Measurements from ENCODE around the gene AUNIP.
"Not testable (repeated sequence)": the region's sequence is repeated elsewhere in the genome, so short reads cannot be mapped to it uniquely, and the experiment has no call there.

Gene AUNIP

DNA sequence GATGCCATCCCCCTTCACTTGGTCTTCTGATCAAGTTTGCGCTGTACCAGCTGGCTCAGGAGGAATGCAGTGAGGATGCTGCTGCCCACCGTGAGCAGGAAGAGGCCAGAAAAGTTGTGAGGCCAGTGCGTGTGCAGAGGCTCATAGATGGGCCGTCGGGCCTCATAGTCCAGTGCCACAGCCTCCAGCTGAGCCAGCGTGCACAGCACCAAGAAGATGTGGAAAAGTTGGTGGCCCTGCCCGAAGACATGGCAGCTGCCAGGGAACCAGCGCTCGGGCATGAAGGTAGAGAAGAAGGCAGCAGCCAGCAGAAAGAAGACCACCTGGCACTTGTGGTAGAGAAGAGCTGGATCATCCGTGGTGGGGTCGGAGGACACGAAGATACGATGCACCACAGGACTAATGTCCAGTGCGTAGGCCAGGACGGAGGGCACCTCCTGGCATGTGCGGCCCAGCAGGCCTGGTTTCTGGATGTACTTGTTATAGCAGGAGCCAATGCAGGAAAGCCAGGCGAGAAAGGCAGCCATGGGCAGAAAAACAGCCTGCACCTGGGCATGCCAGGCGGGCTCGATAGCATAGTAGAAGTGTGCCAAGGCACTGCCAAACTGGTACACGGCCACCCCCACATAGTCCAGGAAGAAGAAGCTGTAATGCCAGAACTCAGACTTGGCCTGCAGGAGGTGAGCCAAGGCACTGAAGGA, 3.7 kb upstream of the AUNIP start:
- no peak for DNase-seq

GRCh38 chr1:25861316-25862286, 2.3 kb upstream of the AUNIP start:
- no peak for DNase-seq

GRCh38 chr1:25858494-25858893, 763 bp downstream of the AUNIP start:
- no peak for DNase-seq

- DNase-seq, result no peak
Observed at GRCh38 chr1:25856856-25857255, 2.4 kb downstream of the AUNIP start.

DNA sequence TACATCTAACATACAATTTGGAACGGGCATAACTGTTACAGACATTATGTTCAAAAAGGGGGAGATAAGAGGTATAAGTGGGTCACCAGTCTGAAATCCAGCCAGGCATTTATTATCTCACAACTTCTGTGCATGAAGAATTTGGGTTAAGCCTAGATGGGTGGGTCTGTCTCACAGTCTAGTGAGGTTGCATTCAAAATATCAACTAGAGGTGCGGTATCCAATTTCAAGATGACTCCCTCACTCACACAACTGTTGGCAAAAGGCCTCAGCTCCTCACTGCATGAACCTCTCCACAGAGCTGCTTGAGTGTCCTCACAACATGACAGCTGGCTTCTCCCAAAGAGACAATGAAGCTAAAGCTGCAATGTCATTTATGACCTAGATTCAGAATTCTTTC, 4.7 kb downstream of the AUNIP start:
- DNase-seq, result no peak

- no peak for DNase-seq
Observed at GRCh38 chr1:25848531-25848930, 10.7 kb downstream of the AUNIP start.

GRCh38 chr1:25847929-25848328, 11.3 kb downstream of the AUNIP start:
- no peak for DNase-seq

GRCh38 chr1:25845664-25846063, 13.6 kb downstream of the AUNIP start:
- no peak for DNase-seq

- DNase-seq, result no peak
Observed at GRCh38 chr1:25844536-25845337, 14.5 kb downstream of the AUNIP start.

DNA sequence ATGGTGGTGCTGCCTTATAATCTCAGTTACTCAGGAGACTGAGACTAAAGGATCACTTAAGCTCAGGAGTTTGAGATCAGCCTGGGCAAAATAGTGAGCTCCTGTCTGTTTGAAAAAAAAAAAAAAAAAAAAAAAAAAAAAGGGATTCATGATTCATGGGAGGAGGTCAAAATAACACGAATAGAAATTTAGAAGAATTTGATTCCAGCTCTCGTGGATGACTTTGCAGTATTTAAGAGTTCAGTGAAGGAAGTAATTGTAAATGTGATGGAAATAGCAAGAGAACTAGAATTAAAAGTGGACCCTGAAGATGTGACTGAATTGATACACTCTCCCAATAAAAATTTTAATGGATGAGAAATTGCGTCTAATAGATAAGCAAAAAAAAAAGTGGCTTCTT, 15.8 kb downstream of the AUNIP start:
- DNase-seq, result no peak

GRCh38 chr1:25839808-25840207, 19.4 kb downstream of the AUNIP start:
- DNase-seq, result not testable (repeated sequence)

GRCh38 chr1:25837262-25837875, 21.9 kb downstream of the AUNIP start:
- DNase-seq, result no peak

GRCh38 chr1:25836695-25837094, 22.6 kb downstream of the AUNIP start:
- DNase-seq, result no peak

- no peak for DNase-seq
Observed at GRCh38 chr1:25834894-25835293, 24.4 kb downstream of the AUNIP start.

- no peak for DNase-seq
Observed at GRCh38 chr1:25833158-25833557, 26.1 kb downstream of the AUNIP start.

DNA sequence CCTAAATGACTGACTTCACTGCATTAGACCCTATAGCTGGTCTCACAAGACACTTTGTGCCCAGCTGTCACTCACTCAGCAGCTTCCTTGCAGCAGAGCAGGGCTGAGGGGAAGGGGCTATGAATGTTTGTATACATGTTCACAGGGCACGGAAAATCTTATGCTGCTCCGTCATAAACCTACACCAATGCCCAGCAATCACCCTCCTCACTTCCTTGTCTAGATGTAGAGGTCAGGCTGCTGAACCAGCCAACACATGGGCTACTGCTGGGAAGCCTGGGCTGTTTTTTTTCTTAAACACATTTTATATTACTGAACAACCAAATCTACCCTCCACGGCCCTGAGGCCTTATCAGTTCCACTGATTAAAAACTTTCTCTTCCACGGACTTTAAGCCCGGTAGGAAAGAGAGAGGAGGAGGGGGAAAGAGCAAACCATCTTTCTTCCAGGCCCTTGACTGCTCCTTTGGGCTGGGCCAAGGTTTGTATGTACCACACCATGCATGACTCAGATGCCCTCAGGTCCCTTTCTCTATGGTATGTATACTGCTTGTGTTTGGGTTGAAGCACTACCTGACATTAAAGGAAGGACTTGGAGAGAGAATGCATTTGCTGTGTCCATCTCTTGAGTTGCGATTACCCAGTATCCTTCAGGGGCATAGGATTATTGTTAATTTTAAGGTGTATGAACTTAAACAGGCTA, 26.8 kb downstream of the AUNIP start:
- no peak for DNase-seq

- no peak for DNase-seq
Observed at GRCh38 chr1:25831569-25832196, 27.6 kb downstream of the AUNIP start.

DNA sequence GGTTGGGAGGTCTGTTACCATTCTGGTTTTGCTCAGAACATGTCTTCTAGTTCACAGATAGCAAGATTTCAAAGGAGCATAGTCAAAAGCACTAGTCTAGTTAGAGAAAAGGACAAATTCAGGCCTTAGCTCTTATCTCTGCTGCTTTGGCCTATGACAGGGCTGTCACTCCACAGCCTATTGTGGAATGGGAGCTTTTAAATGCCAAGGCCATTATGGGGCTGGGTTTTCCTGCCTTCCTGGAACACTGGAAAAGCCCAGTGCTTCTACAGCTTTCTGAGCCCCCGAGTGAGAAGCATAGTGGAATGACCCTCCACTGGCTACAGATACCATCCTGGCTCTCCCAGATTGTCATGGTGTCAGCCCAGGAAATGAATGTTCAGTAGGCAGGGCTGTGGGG, 30.2 kb downstream of the AUNIP start:
- DNase-seq, result no peak

GRCh38 chr1:25828491-25828890, 30.8 kb downstream of the AUNIP start:
- no peak for DNase-seq

DNA sequence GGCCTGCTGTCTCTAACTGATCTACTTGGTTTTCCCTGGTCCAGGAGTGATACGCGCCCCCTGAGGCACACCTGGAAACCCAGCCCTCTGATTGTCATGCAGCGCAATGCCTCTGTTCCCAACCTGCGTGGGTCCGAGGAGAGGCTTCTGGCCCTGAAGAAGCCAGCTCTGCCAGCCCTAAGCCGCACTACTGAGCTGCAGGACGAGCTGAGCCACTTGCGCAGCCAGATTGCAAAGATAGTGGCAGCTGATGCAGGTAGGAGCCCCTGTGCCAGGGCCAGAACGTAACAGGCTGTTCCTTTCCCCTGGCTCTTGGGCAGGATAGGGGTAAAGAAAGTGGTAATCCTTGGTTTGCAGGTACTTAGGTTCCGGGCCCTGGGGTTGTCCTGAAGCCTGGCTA, 32.7 kb downstream of the AUNIP start:
- DNase-seq, result no peak

DNA sequence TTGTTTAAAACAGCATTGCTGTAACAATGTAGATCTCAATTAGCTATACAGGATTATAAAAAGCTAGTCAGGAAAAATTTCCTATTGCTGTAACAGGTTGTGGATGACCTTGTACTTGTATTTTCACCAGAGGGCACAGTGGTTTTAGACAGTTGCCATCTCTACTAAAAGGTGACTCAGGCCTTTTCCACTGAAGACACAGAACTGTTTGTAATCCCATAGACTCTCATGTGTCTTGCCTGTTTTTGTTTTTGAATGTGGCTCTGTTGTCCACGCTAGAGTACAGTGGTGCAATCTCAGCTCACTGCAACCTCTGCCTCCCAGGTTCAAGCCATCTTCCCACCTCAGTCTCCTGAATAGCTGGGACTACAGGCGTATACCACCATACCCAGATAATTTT, 33.7 kb downstream of the AUNIP start:
- DNase-seq, result no peak

GRCh38 chr1:25821630-25822091, 37.6 kb downstream of the AUNIP start:
- no peak for DNase-seq

Data from stimulated activated CD4-positive, alpha-beta T cell treated with anti-CD3 and anti-CD28 coated beads, Interleukin-2, amount 100 ng/mL, for 24 hours (primary cell).